Stimulated activated CD4-positive, alpha-beta T cell treated with anti-CD3 and anti-CD28 coated beads, Interleukin-1b, Interleukin-23, amount 100 ng/mL, for 4 hours (primary cell): ENCODE measurements around the gene HDAC10.

Experiments
- DNase-seq, 2 donors: peaks; one replicate each; pipeline ENCODE4 v3.0.0-alpha.2; 2020; ENCODE audit warnings: low read depth in 2 of 2

HDAC10 gene

GRCh38 chr22:50250555-50251476, at the start of gene HDAC10:
Gene HDAC10 (minus strand): TSS chr22:50251265. CDS start chr22:50251032, 233 bp downstream.
- peak; percentile 67 to 76 for DNase-seq

DNA sequence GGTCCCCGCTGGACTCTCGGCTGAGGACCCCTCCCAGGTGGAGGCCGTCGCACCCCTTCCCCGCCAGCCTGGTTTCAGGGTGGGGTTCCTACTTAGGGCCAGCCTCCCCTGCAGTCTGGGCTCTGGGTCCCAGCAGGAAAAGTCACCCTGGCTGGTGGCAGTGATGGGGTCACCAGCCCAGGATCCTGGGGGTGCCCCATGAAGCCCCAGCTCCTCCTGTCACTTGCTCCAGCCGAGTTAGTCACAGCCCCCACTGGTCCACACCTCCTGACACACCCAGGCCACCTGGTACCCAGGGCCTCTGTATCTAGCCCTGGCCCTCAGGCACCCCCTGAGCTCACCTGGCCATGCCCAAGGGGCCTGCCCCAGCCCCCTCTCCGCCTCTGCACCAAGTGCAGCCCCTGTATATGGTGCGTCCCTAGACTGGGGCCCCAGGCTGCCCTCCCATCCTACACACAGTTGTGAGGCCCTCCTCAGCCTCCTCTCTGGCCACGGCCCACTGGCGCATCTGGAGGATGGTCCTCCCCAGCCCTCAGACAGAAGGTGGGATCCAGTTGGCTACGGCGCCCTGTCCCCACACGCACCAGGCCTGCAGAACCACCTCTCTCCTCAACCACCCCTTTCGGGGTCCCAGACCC, 49.7 kb upstream of the HDAC10 start:
- DNase-seq = no peak

DNA sequence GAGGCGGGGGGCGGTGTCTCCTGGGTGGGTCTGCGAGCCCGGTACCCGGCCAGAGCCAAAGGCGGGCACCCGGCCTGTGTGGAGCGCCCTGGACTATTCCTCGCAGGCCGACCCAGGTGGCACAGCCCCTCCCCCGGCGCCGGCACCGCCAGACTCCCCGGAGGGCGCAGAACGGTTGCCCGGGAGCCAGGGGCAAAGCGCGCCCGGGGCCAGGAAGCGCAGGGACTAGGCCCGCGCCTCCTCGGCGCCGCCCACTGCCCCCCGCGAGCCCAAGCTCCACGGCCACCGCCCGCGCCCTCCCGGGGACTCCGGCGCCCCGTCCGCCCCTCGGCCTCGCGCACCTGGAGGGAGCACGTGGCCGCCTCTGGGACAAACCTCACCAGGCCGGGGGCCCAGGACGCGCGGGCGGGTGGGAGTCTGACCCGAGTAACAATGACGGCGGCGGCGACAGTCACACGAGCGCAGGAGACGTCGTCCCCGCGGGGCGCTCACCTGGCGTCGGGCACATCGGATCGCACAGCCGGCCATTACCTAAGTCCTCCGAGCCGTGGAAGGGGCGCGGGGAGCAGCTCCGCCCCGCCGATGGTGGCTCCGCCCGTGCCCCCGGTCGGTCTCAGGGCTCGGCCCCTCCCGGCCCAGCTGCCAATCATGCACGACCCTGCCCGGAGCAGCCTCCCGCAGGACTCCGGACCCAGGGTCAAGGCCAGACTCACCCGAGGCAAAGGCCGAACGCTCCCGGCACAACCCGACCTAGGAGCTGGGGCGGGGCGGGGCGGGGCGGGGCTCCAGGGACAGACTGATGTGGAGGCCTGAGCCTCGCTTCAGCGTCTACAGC, 48.9 kb upstream of the HDAC10 start:
- no peak for DNase-seq

DNA sequence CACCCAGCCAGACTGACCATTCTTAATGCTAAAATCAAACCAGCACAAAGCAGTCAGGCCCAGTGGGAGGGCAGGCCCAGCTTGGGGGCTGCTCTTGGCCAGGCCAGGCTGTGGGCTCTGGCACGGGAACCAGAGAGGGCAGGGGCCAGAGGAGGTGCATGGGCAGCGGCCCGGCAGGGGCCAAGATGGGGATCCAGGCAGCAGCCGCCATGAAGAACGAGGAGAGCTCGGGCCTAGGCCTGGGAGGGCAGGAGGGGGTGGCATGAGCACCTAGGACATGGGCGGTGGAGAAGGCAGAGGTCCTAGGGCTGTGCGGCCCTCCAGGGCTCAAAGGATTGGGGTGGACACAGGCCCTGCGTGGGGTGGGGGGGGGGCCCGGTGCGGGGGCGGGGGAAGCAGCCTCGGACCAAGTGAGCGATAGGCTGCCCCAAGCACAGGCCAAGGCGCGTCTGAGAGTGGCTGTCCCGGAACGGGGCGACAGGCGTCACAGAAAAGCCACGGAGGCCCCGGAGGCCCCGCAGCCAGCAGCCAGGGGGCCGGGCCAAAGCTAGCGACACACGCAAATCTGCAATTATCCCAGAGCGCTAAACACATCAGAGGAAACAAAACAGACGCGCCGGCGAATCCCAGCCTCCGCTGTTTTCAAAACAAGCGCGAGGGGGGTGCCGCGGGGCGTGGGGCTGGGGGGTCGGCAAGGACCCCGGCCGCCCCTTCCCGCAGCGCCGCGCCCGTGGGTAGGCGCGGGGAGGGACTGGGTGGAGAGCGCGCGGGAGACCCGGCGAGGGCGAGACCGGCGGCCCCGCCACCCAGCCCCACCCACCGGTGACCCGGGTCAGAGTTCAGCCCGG, 48.1 kb upstream of the HDAC10 start:
- no peak for DNase-seq

DNA sequence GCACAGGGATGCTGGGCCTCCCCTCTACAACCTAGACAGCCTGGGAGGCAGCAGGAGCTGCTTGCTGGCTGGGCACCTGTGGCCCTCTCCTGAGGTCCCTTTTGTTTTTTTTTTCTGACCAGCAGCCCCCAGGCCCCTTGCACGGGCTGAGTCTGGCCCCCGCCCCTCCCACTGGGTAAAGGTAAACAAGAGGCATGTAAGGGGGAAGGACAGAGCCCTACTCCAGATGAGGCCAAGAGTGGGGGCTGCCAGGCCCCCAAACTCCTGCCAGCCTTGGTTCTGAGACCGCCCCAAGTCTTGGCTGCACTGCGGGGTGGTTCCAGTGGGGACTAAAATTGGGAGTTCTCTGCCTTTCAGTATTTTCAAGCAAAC, 47.2 kb upstream of the HDAC10 start:
- no peak for DNase-seq

GRCh38 chr22:50297510-50298265, 46.6 kb upstream of the HDAC10 start:
- no peak for DNase-seq

DNA sequence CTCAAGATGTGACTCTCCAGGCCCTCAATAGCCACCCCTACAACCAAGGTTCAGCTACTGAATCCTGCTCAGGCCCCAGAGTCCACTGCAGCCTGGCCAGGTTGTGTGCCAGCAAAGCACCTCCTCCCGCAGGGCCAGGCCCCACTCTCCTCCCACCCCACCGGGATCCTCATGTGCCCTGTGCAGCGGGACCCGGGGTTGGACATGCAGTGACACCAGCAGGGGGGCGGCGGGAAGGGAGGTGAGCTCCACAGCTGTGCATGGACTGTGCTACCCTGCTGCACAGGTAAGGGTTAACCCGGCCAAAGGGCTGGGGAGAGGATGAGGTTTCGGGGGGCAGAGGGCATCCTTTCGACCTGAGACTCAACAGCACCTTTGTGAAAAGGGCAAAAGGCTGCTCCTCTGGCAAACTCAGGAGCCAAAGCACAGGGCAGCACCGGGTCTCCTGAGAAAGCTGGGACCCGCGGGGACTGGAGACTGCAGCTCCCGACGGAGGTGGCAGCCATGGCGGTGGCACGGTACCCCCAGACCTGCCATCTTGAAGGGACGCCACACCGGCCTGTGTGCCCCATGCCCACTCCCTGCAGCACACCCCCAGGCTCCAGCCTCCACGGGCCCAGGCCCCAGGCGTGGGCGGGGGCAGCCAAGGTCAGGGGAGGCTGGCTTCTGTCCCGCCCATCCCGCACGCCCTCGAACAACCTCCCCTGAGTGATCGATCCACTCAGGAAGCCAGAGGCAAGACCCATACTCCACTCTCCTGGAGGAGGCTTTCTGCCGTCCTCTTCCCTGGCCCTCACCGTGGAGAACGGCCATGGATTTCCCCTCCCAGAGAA, 45.8 kb upstream of the HDAC10 start:
- DNase-seq = no peak

GRCh38 chr22:50294319-50294656, 43.2 kb upstream of the HDAC10 start:
- DNase-seq = no peak

- no peak for DNase-seq
Observed at GRCh38 chr22:50293441-50294318, 42.6 kb upstream of the HDAC10 start.

DNA sequence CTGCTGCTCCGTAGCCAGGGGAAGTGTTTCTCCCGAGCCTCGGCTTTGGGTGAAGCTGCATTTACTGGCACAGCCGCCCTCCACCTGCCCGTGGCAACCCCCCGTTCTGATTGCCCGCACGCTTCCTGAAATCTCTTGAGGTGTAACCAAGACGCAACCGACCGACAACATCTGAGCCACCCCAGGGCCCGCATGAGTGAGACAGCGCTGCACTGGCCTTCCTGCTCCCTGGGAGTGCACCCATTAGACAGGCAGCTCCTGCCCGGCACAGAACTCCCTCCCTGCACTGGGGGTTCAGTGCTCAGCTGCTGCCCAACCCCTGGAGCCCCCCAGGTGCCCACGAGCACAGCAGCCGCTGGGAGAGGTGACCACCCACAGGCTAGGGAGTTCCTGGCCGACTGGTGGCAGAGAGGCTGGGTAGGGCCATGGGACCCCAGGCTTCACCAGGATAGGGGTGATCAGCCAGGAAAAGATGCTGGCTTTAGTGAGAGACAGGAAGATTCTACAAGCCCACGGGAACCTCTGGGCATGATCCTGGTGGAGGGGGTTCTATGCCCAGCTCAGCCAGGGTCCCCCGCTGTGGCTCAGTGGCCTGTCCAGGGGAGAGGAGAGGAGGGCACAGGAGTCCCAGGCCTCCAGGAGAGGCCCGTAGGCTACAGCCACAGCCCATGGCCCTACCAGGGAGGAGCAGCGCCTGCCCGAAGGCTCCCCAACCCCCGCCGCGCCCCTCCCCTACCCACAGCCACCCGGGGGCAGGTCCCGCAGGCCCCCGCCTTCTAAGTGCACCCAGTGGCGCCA, 41.8 kb upstream of the HDAC10 start:
- DNase-seq = no peak

DNA sequence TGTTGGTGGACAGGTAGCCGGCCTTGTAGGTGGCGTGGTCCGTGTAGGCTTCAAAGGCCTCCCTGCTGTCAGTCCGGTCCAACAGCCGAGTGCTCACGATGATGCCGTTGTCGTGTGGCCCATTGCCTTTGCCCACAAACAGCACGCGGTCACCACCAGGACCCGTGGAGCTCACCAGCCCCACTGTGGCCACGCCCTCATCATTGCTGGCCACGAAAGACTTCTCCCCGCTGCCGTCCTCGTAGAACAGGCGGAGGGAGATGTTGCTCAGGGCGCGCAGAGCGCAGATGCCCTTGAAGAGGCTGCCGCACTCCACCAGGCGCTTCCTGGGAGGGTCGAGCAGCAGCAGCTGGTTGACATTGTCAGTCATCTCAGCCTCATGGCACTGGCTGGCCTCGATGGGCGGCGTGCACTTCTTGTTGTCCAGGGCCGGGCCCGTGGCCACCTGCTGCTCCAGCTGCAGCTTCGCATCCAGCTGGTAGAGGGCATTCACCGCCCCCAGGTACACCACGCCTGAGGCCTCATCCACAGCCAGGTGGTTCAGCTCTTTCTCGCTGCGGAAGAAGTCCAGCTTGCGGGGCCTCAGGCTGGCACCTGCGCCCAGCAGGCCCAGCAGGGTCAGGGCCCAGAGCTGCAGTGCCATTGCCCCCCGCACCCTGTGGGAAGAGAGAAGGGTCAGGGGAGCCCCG, 39.0 kb upstream of the HDAC10 start:
- DNase-seq = no peak

- DNase-seq = no peak
Observed at GRCh38 chr22:50289151-50289941, 38.3 kb upstream of the HDAC10 start.

GRCh38 chr22:50287731-50288130, 36.7 kb upstream of the HDAC10 start:
- DNase-seq = no peak

DNA sequence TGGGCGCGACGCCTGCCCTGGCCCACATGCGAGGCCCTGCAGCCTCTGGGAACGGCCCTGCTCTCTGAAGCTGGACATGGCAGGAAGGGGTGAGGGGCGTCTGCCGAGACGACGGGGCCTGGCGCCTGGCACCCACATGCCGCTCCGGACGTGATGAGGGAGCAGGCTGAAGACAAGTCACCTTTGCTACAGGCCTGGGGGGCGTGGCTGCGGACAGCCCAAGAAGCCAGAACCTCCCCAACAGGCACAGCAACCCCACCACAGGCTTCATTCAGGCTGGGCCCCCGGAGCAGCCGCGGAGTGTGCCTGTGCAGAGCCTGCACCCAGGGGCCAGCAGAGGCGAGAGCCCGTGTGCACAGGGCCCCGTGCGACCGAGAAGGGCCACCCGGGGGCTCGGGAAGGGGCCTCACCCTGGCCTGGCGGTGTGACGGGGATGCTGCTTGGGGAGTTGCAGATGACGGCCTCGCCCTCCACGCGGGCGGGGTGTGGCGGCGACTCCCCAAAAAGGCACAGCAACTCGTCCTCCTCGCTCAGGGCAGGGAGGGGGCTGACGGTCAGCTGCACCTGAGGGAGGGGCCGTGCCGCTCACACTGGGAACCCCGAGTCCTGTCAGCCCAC, 35.7 kb upstream of the HDAC10 start:
- no peak for DNase-seq

DNA sequence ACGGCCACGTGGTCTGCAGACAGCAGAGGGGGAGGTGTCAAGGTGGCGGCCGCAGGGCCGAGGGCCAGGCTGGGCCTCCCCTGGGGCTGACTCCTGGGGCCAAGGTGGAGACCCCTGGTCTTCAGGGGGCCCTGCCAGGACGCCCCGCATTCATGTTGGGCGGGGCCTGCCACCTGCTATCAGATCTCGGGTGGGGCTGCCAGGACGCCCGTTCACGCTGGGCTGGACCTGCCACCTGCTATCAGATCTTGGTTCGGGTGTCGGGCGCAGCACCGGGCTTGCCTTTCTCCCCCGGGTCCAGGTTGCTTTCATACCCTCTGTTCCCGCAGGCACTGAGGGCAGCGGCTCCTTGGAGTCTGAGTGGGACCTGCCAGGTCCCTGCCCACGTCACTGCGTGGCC, 35.2 kb upstream of the HDAC10 start:
- no peak for DNase-seq

GRCh38 chr22:50285568-50286229, 34.6 kb upstream of the HDAC10 start:
- no peak for DNase-seq
